Endothelial cell (in vitro differentiated cells): ENCODE data around the gene TRIM59. TPM values are rescaled to one million over a fixed set of nuclear protein-coding genes. Genes with fewer than 3 reads are reported as not detected.

Source experiments
- DNase-seq: peaks from one replicate; pipeline ENCODE4 v3.0.0; 2021; ENCODE audit warnings: low spot score
- H3K27ac Mint-ChIP-seq: one replicate; pipeline ENCODE4 v1.8.0; 2021; ENCODE audit warnings: mixed read lengths, inconsistent platforms; ENCODE audit not compliant: unreplicated experiment
- H3K27me3 Mint-ChIP-seq: one replicate; pipeline ENCODE4 v1.8.0; 2021; ENCODE audit warnings: mild to moderate bottlenecking, moderate library complexity, mixed read lengths, inconsistent platforms; ENCODE audit not compliant: unreplicated experiment
- H3K36me3 Mint-ChIP-seq: one replicate; pipeline ENCODE4 v1.8.0; 2021; ENCODE audit warnings: mild to moderate bottlenecking, low read depth, mixed read lengths, inconsistent platforms; ENCODE audit not compliant: unreplicated experiment
- H3K4me1 Mint-ChIP-seq: one replicate; pipeline ENCODE4 v1.8.0; 2021; ENCODE audit warnings: mild to moderate bottlenecking, mixed read lengths, inconsistent platforms; ENCODE audit not compliant: unreplicated experiment
- H3K4me3 Mint-ChIP-seq: one replicate; pipeline ENCODE4 v1.8.0; 2021; ENCODE audit warnings: mild to moderate bottlenecking, mixed read lengths, inconsistent platforms; ENCODE audit not compliant: unreplicated experiment
- H3K9me3 Mint-ChIP-seq: one replicate; pipeline ENCODE4 v1.8.0; 2021; ENCODE audit warnings: mixed read lengths, inconsistent platforms; ENCODE audit not compliant: unreplicated experiment
- CTCF ChIP-seq: fragments of 200-600 bp; sonication (generic); IDR thresholded peaks from one replicate; pipeline ENCODE4 v1.5.0; 2021; ENCODE audit warnings: antibody characterized with exemption; ENCODE audit not compliant: unreplicated experiment
- total RNA-seq: library from RNA; stranded (reverse); fragmentation: NEBNext Ultra II Directional; extraction: Animal tissue kit (Norgen Biotek cat#: 25700); gene quantifications from one replicate; pipeline ENCODE4 v1.2.1, GENCODE V29; 2021; ENCODE audit not compliant: unreplicated experiment

Gene TRIM59
- total RNA-seq, 1 donor from 2014 or later = 12.8 TPM

DNA sequence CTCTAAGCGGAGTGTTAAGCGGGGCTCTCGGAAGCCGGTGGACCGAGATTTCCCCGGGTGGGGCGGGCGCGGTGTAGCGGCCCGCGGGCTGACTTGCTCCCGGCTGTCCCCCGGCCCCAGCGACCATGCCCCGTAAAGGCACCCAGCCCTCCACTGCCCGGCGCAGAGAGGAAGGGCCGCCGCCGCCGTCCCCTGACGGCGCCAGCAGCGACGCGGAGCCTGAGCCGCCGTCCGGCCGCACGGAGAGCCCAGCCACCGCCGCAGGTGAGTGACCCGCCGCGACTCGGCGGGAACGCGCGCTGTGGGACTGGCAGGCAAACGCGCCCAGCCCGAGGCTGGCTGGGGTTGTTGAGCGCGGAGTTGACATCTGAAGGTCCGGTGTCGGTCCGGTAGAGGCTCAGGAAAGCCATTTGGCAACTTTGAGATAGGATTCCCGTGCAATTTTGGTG, 48.9 kb downstream of the TRIM59 start:
- H3K36me3 Mint-ChIP-seq = peaks cover 10% of the 10 kb centered on the region
- H3K4me1 Mint-ChIP-seq = peaks cover 41% of the 10 kb centered on the region
- H3K4me3 Mint-ChIP-seq = peak overlapping the region; percentile 99
- H3K27ac Mint-ChIP-seq = peak overlapping the region; percentile 96
- DNase-seq = peak; percentile 39
- no peak for TF ChIP-seq CTCF
- no peaks in the 10 kb centered on the region for H3K9me3 Mint-ChIP-seq
- peaks cover 19% of the 10 kb centered on the region for H3K27me3 Mint-ChIP-seq

GRCh38 chr3:160400030-160400701, 49.4 kb downstream of the TRIM59 start:
- H3K27me3 Mint-ChIP-seq = peaks cover 19% of the 10 kb centered on the region
- peak overlapping the region; percentile 96 for H3K27ac Mint-ChIP-seq
- peaks cover 41% of the 10 kb centered on the region for H3K4me1 Mint-ChIP-seq
- DNase-seq = peak; percentile 34
- no peak for TF ChIP-seq CTCF
- H3K36me3 Mint-ChIP-seq = peaks cover 10% of the 10 kb centered on the region
- H3K4me3 Mint-ChIP-seq = peak overlapping the region; percentile 97
- H3K9me3 Mint-ChIP-seq = no peaks in the 10 kb centered on the region

DNA sequence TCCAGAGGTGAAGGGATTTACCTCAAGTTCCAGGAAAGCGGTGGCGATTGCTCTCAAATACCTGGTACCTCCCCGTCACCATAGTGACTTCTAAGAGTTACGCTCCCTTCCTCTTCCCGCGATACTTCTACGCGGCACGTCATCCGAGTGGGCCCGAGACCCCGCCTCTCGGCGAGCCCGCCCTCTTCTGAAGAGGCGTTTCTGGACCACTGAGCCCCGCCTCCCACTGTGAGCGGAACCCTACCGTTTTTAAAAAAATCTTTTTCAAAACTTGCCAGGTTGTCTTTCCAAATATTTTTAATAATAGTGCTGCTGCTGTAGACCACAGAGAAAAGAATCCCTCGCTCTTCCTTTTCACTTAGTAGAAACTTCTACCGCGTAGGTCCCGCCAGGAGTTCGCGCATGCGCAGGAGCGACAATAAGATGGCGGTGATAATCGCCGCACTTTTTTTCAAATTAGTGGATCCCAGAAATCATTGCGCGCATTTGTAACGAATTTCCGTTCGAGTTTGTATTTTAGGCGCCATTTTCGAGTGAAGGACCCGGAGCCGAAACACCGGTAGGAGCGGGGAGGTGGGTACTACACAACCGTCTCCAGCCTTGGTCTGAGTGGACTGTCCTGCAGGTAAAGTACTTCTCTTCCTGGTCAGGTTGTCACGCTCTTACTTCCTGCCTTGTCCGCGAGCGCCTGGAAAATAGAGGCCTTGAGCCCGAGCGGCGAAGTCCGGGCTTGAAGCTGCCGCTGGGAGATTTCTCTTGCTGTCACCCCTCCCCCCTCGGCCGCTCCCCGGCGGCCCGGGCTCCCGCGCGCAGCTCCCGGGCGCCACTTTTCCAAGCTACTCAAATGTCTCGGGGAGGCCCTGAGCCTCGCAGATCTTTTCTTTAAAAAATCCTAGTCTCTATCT, 50.2 kb downstream of the TRIM59 start, which contains the start of the genes IFT80 and SMC4:
Gene IFT80 (minus strand): TSS at position 101 of the 905 bp plus-strand sequence. CDS start 14,625 bp downstream, outside the sequence.
Gene SMC4 (plus strand): TSS at position 526 of the 905 bp plus-strand sequence. CDS start 1,177 bp downstream, outside the sequence.
- TF ChIP-seq CTCF = no peak
- DNase-seq = peak; percentile 91
- H3K27me3 Mint-ChIP-seq = peaks cover 19% of the 10 kb centered on the region
- no peaks in the 10 kb centered on the region for H3K9me3 Mint-ChIP-seq
- H3K4me3 Mint-ChIP-seq = peak within 1 kb of the TSS; percentile 97
- peak within 1 kb of the TSS; percentile 96 for H3K27ac Mint-ChIP-seq
- peaks cover 10% of the 10 kb centered on the region for H3K36me3 Mint-ChIP-seq
- peaks cover 38% of the 10 kb centered on the region for H3K4me1 Mint-ChIP-seq

DNA sequence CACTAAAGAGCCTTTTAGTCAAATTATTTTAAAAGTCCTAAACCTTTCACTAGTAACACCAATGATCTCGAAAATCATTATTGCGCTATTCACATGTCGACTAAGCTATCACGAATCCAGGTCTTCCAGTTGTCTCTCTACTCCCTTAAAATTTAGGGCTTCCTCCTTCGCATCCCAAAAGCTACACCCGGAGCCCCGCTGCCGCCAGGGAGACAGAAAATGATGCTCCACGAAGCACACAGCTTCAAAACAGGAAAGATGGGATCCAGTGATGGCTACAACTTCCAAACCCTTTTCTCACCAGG, 50.8 kb downstream of the TRIM59 start:
- Mint-ChIP-seq H3K36me3 (peaks cover 10% of the 10 kb centered on the region), H3K4me1 (peaks cover 34% of the 10 kb centered on the region), H3K27ac (peak overlapping the region; percentile 96), H3K4me3 (peak overlapping the region; percentile 97), H3K27me3 (peaks cover 19% of the 10 kb centered on the region), H3K9me3 (no peaks in the 10 kb centered on the region)
- no peak for TF ChIP-seq CTCF
- no peak for DNase-seq
